Astrocyte (in vitro differentiated cells and primary cell): ENCODE measurements around the gene UBAC2. TPM values are rescaled to one million over a fixed set of nuclear protein-coding genes. Genes with fewer than 3 reads are reported as not detected.

Experiments used
- DNase-seq: peaks from one replicate; pipeline ENCODE4 v3.0.0-alpha.2; 2010; ENCODE audit warnings: low read depth
- FAIRE-seq: peaks from 2 replicates; lab custom pipeline; 2011; peaks lifted over from hg19 to GRCh38; lab: Jason Lieb, UNC
- H2AFZ ChIP-seq: 2 replicates; pipeline ENCODE4 v1.6.0; 2012; ENCODE audit warnings: low read depth, low read length, inconsistent platforms
- H3K27ac ChIP-seq: 2 replicates; pipeline ENCODE4 v1.5.1; 2011; ENCODE audit warnings: low read depth, low read length, inconsistent platforms
- H3K27me3 ChIP-seq: 2 replicates; pipeline ENCODE4 v1.6.0; 2011; ENCODE audit warnings: low read length, inconsistent platforms; ENCODE audit not compliant: insufficient read depth
- H3K36me3 ChIP-seq: 2 replicates; pipeline ENCODE4 v1.5.1; 2011; ENCODE audit warnings: low read length, inconsistent platforms; ENCODE audit not compliant: insufficient read depth
- H3K4me1 ChIP-seq: 2 replicates; pipeline ENCODE4 v1.5.1; 2011; ENCODE audit warnings: low read length, inconsistent platforms; ENCODE audit not compliant: insufficient read depth
- H3K4me2 ChIP-seq: 2 replicates; pipeline ENCODE4 v1.6.0; 2012; ENCODE audit warnings: low read length, inconsistent platforms
- H3K4me3 ChIP-seq: 2 replicates; pipeline ENCODE4 v1.5.1; 2011; ENCODE audit warnings: low read depth, mild to moderate bottlenecking, low read length, inconsistent platforms; ENCODE audit not compliant: insufficient read depth
- H3K79me2 ChIP-seq: 2 replicates; pipeline ENCODE4 v1.6.0; 2012; ENCODE audit warnings: mild to moderate bottlenecking, low read length, inconsistent platforms; ENCODE audit not compliant: insufficient read depth
- H3K9ac ChIP-seq: 2 replicates; pipeline ENCODE4 v1.6.0; 2012; ENCODE audit warnings: mild to moderate bottlenecking, low read length, inconsistent platforms
- H3K9me3 ChIP-seq: 2 replicates; pipeline ENCODE4 v1.5.1; 2012; ENCODE audit warnings: low read depth, mild to moderate bottlenecking, low read length, inconsistent platforms; ENCODE audit not compliant: insufficient read depth
- H4K20me1 ChIP-seq: 2 replicates; pipeline ENCODE4 v1.6.0; 2012; ENCODE audit warnings: low read length, inconsistent platforms; ENCODE audit not compliant: insufficient read depth
- H3K27ac Mint-ChIP-seq: one replicate; pipeline ENCODE4 v1.8.0; 2021; ENCODE audit warnings: mild to moderate bottlenecking, mixed read lengths; ENCODE audit not compliant: unreplicated experiment
- H3K27me3 Mint-ChIP-seq: one replicate; pipeline ENCODE4 v1.8.0; 2021; ENCODE audit warnings: low read depth, mixed read lengths; ENCODE audit not compliant: unreplicated experiment
- H3K36me3 Mint-ChIP-seq: one replicate; pipeline ENCODE4 v1.8.0; 2021; ENCODE audit warnings: low read depth, mixed read lengths; ENCODE audit not compliant: unreplicated experiment
- H3K4me1 Mint-ChIP-seq: one replicate; pipeline ENCODE4 v1.8.0; 2021; ENCODE audit warnings: low read depth, mixed read lengths; ENCODE audit not compliant: unreplicated experiment
- H3K4me3 Mint-ChIP-seq: one replicate; pipeline ENCODE4 v1.8.0; 2021; ENCODE audit warnings: mild to moderate bottlenecking, moderate library complexity, mixed read lengths; ENCODE audit not compliant: unreplicated experiment
- H3K9me3 Mint-ChIP-seq: one replicate; pipeline ENCODE4 v1.8.0; 2021; ENCODE audit warnings: mild to moderate bottlenecking, mixed read lengths; ENCODE audit not compliant: unreplicated experiment
- CTCF ChIP-seq: IDR thresholded peaks from 2 replicates; pipeline ENCODE4 v1.5.1; 2011; ENCODE audit warnings: low read depth, mild to moderate bottlenecking, inconsistent platforms, low read length, moderate library complexity; ENCODE audit not compliant: insufficient read depth
- EZH2 ChIP-seq: IDR thresholded peaks from 2 replicates; pipeline ENCODE4 v1.6.1; 2012; ENCODE audit warnings: mild to moderate bottlenecking, low read length, inconsistent platforms; ENCODE audit not compliant: insufficient read depth
- total RNA-seq: library from RNA; stranded (reverse); gene quantifications from 2 replicates; pipeline ENCODE4 v1.2.1, GENCODE V29; 2021

The UBAC2 gene
- total RNA-seq, 1 donor from 2014 or later: 61.0 TPM

DNA sequence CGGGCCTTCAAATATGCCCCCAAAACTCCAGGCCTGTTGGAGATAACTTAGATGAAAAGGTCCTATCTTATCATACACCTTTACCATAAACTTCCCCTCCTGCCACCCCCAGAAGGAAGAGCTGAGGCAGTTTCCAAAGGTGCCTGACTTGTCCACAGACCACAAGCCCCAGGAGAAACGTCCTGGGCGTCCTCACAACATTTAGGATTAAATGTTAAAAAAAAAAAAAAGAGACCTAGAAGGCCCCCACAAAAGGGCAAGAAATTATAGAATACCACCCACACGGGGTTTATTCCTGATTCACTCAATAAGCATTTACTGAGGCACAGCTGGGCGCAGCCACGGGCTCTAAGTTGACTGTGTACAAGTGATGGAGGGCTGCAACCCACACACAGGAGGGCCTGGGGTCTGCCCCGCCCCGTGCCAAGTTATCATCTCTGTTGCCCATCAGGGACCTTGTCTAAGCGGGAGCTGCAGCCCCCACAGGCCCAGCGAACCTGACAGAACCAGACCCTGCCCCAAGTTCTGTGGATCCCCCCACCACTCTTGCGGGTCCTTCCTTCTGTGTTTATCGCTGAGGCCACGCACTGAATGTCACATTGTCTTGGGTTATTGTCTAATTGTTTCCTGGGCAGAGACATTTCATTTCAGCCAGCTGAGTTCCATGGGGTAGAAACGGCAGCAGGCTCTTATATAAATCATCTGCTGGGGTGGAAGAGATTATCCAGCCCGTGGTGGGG, 217.6 kb downstream of the UBAC2 start:
- no peak overlapping the region for H3K27ac ChIP-seq
- H3K9me3 Mint-ChIP-seq: no peaks in the 10 kb centered on the region
- no peaks in the 10 kb centered on the region for H3K36me3 ChIP-seq
- DNase-seq (peak; percentile 10), FAIRE-seq (no peak)
- peaks cover 8% of the 10 kb centered on the region for H3K4me1 ChIP-seq
- no peak overlapping the region for H3K4me3 ChIP-seq
- no peak overlapping the region for H3K9ac ChIP-seq
- H3K27me3 Mint-ChIP-seq: peaks cover 42% of the 10 kb centered on the region
- H4K20me1 ChIP-seq: no peaks in the 10 kb centered on the region
- TF ChIP-seq EZH2: no peak
- TF ChIP-seq CTCF: no peak
- H3K9me3 ChIP-seq: no peaks in the 10 kb centered on the region
- no peak overlapping the region for H2AFZ ChIP-seq
- peaks cover 17% of the 10 kb centered on the region for H3K27me3 ChIP-seq
- peaks cover 2% of the 10 kb centered on the region for H3K36me3 Mint-ChIP-seq
- H3K27ac Mint-ChIP-seq: no peak overlapping the region
- no peak overlapping the region for H3K4me3 Mint-ChIP-seq
- H3K4me2 ChIP-seq: no peak overlapping the region
- no peaks in the 10 kb centered on the region for H3K79me2 ChIP-seq
- H3K4me1 Mint-ChIP-seq: peaks cover 3% of the 10 kb centered on the region

- peaks cover 2% of the 10 kb centered on the region for H3K36me3 Mint-ChIP-seq
- FAIRE-seq: no peak
- Histone ChIP-seq H3K4me1 (peaks cover 8% of the 10 kb centered on the region), H3K27me3 (peaks cover 17% of the 10 kb centered on the region), H4K20me1 (no peaks in the 10 kb centered on the region), H3K4me3 (no peak overlapping the region), H3K9me3 (no peaks in the 10 kb centered on the region), H3K4me2 (no peak overlapping the region), H3K79me2 (no peaks in the 10 kb centered on the region), H3K27ac (no peak overlapping the region), H3K36me3 (no peaks in the 10 kb centered on the region), H2AFZ (no peak overlapping the region), H3K9ac (no peak overlapping the region)
- no peak overlapping the region for H3K27ac Mint-ChIP-seq
- no peak for DNase-seq
- H3K4me1 Mint-ChIP-seq: peaks cover 3% of the 10 kb centered on the region
- H3K27me3 Mint-ChIP-seq: peaks cover 44% of the 10 kb centered on the region
- H3K4me3 Mint-ChIP-seq: no peak overlapping the region
- TF ChIP-seq CTCF (no peak), EZH2 (no peak)
- H3K9me3 Mint-ChIP-seq: peaks cover under 1% of the 10 kb centered on the region
Observed at GRCh38 chr13:99418843-99419140, 218.1 kb downstream of the UBAC2 start.

DNA sequence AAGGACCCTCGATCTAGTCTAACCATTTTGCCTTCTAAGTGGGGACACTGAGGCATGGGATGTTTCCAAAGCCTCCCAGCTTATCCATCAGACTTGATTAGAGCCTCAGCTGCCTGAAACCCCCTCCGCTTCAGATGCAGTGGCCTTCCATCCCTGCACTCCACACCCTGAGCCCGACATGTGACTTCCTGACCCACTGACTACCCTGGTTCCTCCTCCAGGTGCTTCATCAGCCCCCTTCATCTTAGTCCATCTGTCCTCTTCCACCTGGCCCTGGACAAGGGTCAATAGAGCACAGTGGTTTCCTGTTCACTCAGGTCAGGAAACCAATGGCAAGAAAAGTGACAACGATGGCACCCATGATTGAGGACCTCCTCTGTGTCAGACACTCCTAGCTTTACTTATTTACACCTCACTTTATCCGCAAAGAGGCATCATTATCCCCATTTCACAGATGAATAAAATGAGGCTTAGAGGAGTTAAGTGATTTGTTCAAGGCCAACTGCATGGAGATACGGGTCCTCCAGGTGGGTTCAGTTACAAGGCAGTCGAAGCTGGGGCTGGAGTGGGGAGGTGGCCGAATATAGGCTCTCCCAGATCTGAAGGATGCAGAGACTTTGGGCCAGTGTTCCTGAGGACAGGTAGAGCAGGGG, 219.1 kb downstream of the UBAC2 start:
- Histone ChIP-seq H3K4me3 (no peak overlapping the region), H3K27me3 (peaks cover 17% of the 10 kb centered on the region), H3K9me3 (no peaks in the 10 kb centered on the region), H3K36me3 (no peaks in the 10 kb centered on the region), H3K4me1 (peaks cover 8% of the 10 kb centered on the region), H2AFZ (no peak overlapping the region), H3K9ac (no peak overlapping the region), H3K4me2 (no peak overlapping the region), H3K27ac (no peak overlapping the region), H4K20me1 (no peaks in the 10 kb centered on the region), H3K79me2 (no peaks in the 10 kb centered on the region)
- H3K27me3 Mint-ChIP-seq: peaks cover 44% of the 10 kb centered on the region
- FAIRE-seq: no peak
- DNase-seq: no peak
- peaks cover 2% of the 10 kb centered on the region for H3K36me3 Mint-ChIP-seq
- peaks cover 2% of the 10 kb centered on the region for H3K9me3 Mint-ChIP-seq
- H3K27ac Mint-ChIP-seq: no peak overlapping the region
- no peak overlapping the region for H3K4me3 Mint-ChIP-seq
- no peak for TF ChIP-seq EZH2
- no peak for TF ChIP-seq CTCF
- H3K4me1 Mint-ChIP-seq: peaks cover 3% of the 10 kb centered on the region
